Esophagus muscularis mucosa (tissue), 4 donors: ENCODE measurements around the gene NKIRAS2.

Source experiments
- CTCF ChIP-seq, 3 experiments: fragments of 200-600 bp in 2 of 3; fragments of 450-650 bp in 1 of 3; sonication (generic) in 2 of 3; IDR thresholded peaks; one replicate each; pipeline ENCODE4 v1.5.1; 2017 to 2019; ENCODE audit warnings: antibody characterized with exemption in 3 of 3, mild to moderate bottlenecking in 2 of 3, moderate library complexity in 1 of 3
- EP300 ChIP-seq: sonication (generic); formaldehyde crosslinking; IDR thresholded peaks from one replicate; pipeline ENCODE4 v1.6.1; 2017; ENCODE audit warnings: antibody characterized with exemption
- POLR2A ChIP-seq: fragments of 450-650 bp; IDR thresholded peaks from one replicate; pipeline ENCODE4 v1.6.1; 2017; ENCODE audit warnings: antibody characterized with exemption, moderate library complexity, mild to moderate bottlenecking, low read depth
- POLR2AphosphoS5 ChIP-seq, 2 donors: sonication (generic); formaldehyde crosslinking; IDR thresholded peaks; one replicate each; pipeline ENCODE4 v1.6.1; 2017; ENCODE audit warnings: antibody characterized with exemption in 2 of 2

- TF ChIP-seq CTCF (IDR thresholded peaks at IDR 0.05) (no peak), POLR2A (no peak), POLR2AphosphoS5 (IDR thresholded peaks at IDR 0.05) (no peak), EP300 (no peak)
Measured at GRCh38 chr17:41996855-41997164, 23.1 kb upstream of the NKIRAS2 start.
